ENCODE results near the gene ARRB1. TPM values are rescaled to one million over a fixed set of nuclear protein-coding genes. Genes with fewer than 3 reads are reported as not detected.

Gene ARRB1
- total and polyA plus RNA-seq, 2 of the 13 experiments (the other 11 are each of a cell fraction or from before 2014, with no cell fraction given): 22.5 to 35.7 TPM

GRCh38 chr11:75347781-75348566, 3.5 kb downstream of the ARRB1 start (continued):
- TF ChIP-seq, protein P1, sequence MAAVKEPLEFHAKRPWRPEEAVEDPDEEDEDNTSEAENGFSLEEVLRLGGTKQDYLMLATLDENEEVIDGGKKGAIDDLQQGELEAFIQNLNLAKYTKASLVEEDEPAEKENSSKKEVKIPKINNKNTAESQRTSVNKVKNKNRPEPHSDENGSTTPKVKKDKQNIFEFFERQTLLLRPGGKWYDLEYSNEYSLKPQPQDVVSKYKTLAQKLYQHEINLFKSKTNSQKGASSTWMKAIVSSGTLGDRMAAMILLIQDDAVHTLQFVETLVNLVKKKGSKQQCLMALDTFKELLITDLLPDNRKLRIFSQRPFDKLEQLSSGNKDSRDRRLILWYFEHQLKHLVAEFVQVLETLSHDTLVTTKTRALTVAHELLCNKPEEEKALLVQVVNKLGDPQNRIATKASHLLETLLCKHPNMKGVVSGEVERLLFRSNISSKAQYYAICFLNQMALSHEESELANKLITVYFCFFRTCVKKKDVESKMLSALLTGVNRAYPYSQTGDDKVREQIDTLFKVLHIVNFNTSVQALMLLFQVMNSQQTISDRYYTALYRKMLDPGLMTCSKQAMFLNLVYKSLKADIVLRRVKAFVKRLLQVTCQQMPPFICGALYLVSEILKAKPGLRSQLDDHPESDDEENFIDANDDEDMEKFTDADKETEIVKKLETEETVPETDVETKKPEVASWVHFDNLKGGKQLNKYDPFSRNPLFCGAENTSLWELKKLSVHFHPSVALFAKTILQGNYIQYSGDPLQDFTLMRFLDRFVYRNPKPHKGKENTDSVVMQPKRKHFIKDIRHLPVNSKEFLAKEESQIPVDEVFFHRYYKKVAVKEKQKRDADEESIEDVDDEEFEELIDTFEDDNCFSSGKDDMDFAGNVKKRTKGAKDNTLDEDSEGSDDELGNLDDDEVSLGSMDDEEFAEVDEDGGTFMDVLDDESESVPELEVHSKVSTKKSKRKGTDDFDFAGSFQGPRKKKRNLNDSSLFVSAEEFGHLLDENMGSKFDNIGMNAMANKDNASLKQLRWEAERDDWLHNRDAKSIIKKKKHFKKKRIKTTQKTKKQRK (IDR thresholded peaks at IDR 0.05; ENCODE audit: low read length): no peak
- TF ChIP-seq BRD4 (CRISPR knock-in tag; IDR thresholded peaks at IDR 0.05) (no peak), TARDBP (CRISPR knock-in tag; IDR thresholded peaks at IDR 0.05) (no peak), AHR (CRISPR knock-in tag; IDR thresholded peaks at IDR 0.05) (no peak), KDM3A (CRISPR knock-in tag; IDR thresholded peaks at IDR 0.05; ENCODE audit: low read depth) (no peak), ZBTB7B (CRISPR knock-in tag; IDR thresholded peaks at IDR 0.05) (0 out of 2 replicates have a peak, but pooled peaks have one; percentile 21), ZNF563 (CRISPR knock-in tag; IDR thresholded peaks at IDR 0.05) (no peak)
- TF ChIP-seq, protein P2, sequence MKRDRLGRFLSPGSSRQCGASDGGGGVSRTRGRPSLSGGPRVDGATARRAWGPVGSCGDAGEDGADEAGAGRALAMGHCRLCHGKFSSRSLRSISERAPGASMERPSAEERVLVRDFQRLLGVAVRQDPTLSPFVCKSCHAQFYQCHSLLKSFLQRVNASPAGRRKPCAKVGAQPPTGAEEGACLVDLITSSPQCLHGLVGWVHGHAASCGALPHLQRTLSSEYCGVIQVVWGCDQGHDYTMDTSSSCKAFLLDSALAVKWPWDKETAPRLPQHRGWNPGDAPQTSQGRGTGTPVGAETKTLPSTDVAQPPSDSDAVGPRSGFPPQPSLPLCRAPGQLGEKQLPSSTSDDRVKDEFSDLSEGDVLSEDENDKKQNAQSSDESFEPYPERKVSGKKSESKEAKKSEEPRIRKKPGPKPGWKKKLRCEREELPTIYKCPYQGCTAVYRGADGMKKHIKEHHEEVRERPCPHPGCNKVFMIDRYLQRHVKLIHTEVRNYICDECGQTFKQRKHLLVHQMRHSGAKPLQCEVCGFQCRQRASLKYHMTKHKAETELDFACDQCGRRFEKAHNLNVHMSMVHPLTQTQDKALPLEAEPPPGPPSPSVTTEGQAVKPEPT (CRISPR knock-in tag; IDR thresholded peaks at IDR 0.05; ENCODE audit: low read depth): no peak
- TF ChIP-seq, protein P3, sequence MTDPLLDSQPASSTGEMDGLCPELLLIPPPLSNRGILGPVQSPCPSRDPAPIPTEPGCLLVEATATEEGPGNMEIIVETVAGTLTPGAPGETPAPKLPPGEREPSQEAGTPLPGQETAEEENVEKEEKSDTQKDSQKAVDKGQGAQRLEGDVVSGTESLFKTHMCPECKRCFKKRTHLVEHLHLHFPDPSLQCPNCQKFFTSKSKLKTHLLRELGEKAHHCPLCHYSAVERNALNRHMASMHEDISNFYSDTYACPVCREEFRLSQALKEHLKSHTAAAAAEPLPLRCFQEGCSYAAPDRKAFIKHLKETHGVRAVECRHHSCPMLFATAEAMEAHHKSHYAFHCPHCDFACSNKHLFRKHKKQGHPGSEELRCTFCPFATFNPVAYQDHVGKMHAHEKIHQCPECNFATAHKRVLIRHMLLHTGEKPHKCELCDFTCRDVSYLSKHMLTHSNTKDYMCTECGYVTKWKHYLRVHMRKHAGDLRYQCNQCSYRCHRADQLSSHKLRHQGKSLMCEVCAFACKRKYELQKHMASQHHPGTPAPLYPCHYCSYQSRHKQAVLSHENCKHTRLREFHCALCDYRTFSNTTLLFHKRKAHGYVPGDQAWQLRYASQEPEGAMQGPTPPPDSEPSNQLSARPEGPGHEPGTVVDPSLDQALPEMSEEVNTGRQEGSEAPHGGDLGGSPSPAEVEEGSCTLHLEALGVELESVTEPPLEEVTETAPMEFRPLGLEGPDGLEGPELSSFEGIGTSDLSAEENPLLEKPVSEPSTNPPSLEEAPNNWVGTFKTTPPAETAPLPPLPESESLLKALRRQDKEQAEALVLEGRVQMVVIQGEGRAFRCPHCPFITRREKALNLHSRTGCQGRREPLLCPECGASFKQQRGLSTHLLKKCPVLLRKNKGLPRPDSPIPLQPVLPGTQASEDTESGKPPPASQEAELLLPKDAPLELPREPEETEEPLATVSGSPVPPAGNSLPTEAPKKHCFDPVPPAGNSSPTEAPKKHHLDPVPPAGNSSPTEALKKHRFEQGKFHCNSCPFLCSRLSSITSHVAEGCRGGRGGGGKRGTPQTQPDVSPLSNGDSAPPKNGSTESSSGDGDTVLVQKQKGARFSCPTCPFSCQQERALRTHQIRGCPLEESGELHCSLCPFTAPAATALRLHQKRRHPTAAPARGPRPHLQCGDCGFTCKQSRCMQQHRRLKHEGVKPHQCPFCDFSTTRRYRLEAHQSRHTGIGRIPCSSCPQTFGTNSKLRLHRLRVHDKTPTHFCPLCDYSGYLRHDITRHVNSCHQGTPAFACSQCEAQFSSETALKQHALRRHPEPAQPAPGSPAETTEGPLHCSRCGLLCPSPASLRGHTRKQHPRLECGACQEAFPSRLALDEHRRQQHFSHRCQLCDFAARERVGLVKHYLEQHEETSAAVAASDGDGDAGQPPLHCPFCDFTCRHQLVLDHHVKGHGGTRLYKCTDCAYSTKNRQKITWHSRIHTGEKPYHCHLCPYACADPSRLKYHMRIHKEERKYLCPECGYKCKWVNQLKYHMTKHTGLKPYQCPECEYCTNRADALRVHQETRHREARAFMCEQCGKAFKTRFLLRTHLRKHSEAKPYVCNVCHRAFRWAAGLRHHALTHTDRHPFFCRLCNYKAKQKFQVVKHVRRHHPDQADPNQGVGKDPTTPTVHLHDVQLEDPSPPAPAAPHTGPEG (CRISPR knock-in tag; IDR thresholded peaks at IDR 0.05): no peak
